Peyer's patch (tissue), 4 donors: ENCODE results near the gene GOLGA6L7. TPM values are rescaled to one million over a fixed set of nuclear protein-coding genes. Genes with fewer than 3 reads are reported as not detected.
"Not testable (repeated sequence)": the region's sequence is repeated elsewhere in the genome, so short reads cannot be mapped to it uniquely, and the experiment has no call there.

Experiments used
- DNase-seq, 3 donors: peaks; one replicate each; pipeline ENCODE4 v3.0.0-alpha.2; 2017 to 2019
- H3K27ac ChIP-seq, 4 donors: fragments of 200-600 bp; sonication (generic); one replicate each; pipeline ENCODE4 v1.5.1; 2016 to 2019
- H3K27me3 ChIP-seq, 2 donors: fragments of 200-600 bp; sonication (generic); one replicate each; pipeline ENCODE4 v1.5.1; 2019
- H3K36me3 ChIP-seq, 3 donors: fragments of 200-600 bp; sonication (generic); one replicate each; pipeline ENCODE4 v1.5.1; 2016 to 2019
- H3K4me1 ChIP-seq, 4 donors: fragments of 200-600 bp; sonication (generic); one replicate each; pipeline ENCODE4 v1.5.1; 2016 to 2019
- H3K4me3 ChIP-seq, 4 donors: fragments of 200-600 bp; sonication (generic); 1 replicate in 3 of 4; 2 replicates in 1 of 4; pipeline ENCODE4 v1.5.1; 2016 to 2019; ENCODE audit warnings: mild to moderate bottlenecking in 1 of 4
- H3K9me3 ChIP-seq, 4 donors: fragments of 200-600 bp; sonication (generic); one replicate each; pipeline ENCODE4 v1.5.1; 2016 to 2019; ENCODE audit warnings: mild to moderate bottlenecking in 1 of 4
- POLR2A ChIP-seq, 2 donors: fragments of 450-650 bp; IDR thresholded peaks; one replicate each; pipeline ENCODE4 v1.5.1; 2017; ENCODE audit warnings: antibody characterized with exemption in 2 of 2, mild to moderate bottlenecking in 2 of 2, moderate library complexity in 2 of 2
- total RNA-seq, 4 donors: library from RNA; depleted of rRNA; stranded (reverse); fragments of >200 nt; gene quantifications; one replicate each; pipeline ENCODE4 v1.1.0, GENCODE V29; 2016
- TF ChIP-seq, protein P1 (sequence below), 6 experiments: fragments of 450-650 bp in 4 of 6; fragments of 200-600 bp in 2 of 6; sonication (generic) in 1 of 6; IDR thresholded peaks; one replicate each; pipeline ENCODE4 v1.5.1; 2017 to 2019; ENCODE audit warnings: antibody characterized with exemption in 6 of 6, mild to moderate bottlenecking in 3 of 6, moderate library complexity in 1 of 6

GOLGA6L7 gene
- total RNA-seq, 4 donors from 2014 or later = not detected

DNA sequence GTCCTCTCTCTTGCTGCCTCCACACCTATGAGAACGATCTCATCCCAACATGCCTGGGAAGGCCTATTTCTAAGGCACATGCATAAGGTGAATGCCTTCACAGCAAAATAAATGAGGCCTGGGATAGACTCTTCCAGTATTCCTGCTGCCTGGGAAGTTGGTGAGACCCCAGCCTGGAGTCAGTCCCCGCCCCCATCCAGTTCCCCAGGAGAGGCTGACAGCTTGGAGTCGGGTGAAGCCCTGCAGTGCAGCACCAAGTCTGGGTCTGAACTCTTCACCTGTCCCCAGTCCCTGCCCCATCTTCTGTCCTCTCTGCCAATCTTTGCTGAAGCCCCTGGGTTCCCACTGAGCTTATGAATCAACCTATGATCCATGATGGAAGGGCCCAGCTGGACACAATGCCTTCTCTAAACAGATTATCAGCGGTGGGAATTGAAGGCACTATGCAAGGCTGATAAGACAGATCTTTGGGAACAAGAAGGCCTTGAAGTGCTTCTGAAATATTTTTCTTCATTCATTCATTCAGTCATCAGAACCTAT, 27.1 kb upstream of the GOLGA6L7 start:
- no peak for DNase-seq
- Histone ChIP-seq H3K4me3 (no peak overlapping the region), H3K27ac (no peak overlapping the region), H3K36me3 (no peaks in the 10 kb centered on the region), H3K9me3 (no peaks in the 10 kb centered on the region), H3K27me3 (no peaks in the 10 kb centered on the region), H3K4me1 (no peaks in the 10 kb centered on the region)
- TF ChIP-seq, protein P1, sequence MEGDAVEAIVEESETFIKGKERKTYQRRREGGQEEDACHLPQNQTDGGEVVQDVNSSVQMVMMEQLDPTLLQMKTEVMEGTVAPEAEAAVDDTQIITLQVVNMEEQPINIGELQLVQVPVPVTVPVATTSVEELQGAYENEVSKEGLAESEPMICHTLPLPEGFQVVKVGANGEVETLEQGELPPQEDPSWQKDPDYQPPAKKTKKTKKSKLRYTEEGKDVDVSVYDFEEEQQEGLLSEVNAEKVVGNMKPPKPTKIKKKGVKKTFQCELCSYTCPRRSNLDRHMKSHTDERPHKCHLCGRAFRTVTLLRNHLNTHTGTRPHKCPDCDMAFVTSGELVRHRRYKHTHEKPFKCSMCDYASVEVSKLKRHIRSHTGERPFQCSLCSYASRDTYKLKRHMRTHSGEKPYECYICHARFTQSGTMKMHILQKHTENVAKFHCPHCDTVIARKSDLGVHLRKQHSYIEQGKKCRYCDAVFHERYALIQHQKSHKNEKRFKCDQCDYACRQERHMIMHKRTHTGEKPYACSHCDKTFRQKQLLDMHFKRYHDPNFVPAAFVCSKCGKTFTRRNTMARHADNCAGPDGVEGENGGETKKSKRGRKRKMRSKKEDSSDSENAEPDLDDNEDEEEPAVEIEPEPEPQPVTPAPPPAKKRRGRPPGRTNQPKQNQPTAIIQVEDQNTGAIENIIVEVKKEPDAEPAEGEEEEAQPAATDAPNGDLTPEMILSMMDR (IDR thresholded peaks at IDR 0.05) = no peak
- TF ChIP-seq POLR2A (IDR thresholded peaks at IDR 0.05) = no peak

DNA sequence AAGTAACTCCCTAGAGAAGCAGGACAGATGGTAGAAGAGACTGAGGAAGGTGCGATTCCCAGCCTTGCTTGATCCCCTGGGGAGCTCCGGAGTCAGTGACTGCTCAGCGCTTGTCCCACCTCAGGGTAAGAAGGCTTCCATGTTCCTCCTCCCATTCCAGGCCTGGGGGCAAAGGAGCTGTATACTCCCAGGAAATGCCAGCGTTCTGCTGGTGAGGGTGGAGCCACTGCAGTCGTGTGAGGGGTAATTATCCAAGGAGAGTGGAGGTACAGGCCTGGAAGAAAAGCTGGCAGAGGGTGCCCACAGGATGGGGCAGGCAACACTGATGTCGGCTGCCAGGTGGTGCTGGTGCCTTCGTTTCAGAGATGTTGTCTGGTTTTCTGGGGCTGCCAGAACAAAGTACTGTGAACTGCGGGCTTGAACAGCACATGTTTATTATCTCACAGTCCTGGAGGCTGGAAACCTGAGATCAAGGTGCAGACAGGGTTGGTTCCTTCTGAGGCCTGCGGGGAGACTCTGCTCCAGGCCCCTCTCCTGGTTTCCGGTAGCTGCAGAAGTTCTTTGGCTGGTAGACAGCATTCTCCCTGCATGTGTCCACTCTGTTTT, 25.2 kb upstream of the GOLGA6L7 start:
- Histone ChIP-seq H3K4me1 (no peaks in the 10 kb centered on the region), H3K9me3 (no peaks in the 10 kb centered on the region), H3K4me3 (no peak overlapping the region), H3K27me3 (no peaks in the 10 kb centered on the region), H3K36me3 (no peaks in the 10 kb centered on the region), H3K27ac (no peak overlapping the region)
- TF ChIP-seq POLR2A (IDR thresholded peaks at IDR 0.05) = no peak
- DNase-seq = no peak

DNA sequence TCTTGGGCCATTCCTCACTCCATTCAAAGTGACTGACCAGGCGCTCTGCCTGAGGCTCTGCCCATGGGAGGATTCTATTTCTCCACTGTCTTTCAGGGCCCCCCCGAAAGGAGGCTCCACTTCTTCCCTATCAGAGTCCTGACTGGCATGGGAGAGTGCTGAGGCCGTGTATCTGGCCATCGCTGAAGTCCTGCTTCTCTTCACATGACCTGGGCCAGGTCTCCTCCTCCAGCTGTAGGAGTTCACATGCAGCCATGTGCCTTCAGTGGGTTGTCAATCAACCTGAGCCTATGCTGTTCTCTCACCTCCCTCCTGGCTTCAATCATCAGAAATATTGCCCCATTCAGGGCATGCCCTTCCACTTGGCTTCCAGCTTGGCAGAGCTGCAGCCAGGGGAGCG, 24.6 kb upstream of the GOLGA6L7 start:
- Histone ChIP-seq H3K4me3 (no peak overlapping the region), H3K9me3 (no peaks in the 10 kb centered on the region), H3K4me1 (no peaks in the 10 kb centered on the region), H3K36me3 (no peaks in the 10 kb centered on the region), H3K27ac (no peak overlapping the region), H3K27me3 (no peaks in the 10 kb centered on the region)
- DNase-seq = no peak
- TF ChIP-seq, protein P1 (IDR thresholded peaks at IDR 0.05) = no peak
- no peak for TF ChIP-seq POLR2A (IDR thresholded peaks at IDR 0.05)

DNA sequence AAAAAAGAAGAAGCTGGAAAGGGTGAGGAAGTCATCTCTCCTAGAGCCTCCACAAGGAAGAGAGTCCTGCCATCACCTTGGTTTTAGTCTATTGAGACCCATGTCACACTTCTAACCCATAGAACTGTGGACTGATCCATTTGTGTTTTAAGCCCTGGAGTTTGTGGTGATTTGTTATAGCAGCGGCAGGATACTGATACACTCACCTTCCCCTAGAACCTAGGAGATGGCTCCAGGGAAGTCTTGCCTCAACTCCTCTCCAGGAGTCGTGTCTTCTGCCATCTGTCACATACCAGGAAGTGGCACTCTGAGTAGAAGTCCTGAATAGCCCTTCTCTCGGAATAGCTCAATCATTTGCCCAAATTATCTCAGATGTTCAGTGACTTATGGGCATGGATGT, 22.7 kb upstream of the GOLGA6L7 start:
- Histone ChIP-seq H3K27me3 (no peaks in the 10 kb centered on the region), H3K4me1 (no peaks in the 10 kb centered on the region), H3K9me3 (no peaks in the 10 kb centered on the region), H3K27ac (no peak overlapping the region), H3K4me3 (no peak overlapping the region), H3K36me3 (no peaks in the 10 kb centered on the region)
- DNase-seq = no peak
- no peak for TF ChIP-seq POLR2A (IDR thresholded peaks at IDR 0.05)
- TF ChIP-seq, protein P1 (IDR thresholded peaks at IDR 0.05) = no peak

DNA sequence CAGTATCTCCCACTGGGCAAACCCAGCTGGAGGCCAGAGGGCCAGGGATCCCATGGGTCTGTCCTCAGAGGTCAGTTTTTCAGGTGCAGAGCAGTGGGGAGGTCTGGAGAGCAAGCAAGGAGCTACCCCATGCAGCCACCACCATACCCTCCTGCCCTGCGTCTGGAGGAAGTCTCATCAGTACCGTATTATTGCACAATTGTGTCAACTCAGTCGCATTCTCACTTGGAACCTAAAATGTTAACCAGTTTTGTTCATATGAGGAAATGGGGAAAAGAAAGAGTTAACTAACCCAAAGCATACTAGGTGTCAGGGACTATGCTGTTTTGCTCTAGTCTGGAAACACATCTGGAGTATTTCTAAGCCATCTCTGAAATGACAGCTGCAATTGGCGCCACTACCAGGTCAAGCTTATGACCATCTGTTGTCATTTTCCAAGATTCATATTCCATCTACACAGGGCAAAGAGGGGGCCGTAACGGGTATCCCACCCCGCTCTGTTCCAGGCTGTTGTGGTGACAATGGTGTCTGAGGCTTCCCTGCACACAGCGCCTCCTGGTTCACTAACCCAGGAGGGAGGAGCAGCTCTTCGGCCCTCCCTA, 20.4 kb upstream of the GOLGA6L7 start:
- no peak for DNase-seq
- TF ChIP-seq POLR2A (IDR thresholded peaks at IDR 0.05) = no peak
- TF ChIP-seq, protein P1 (IDR thresholded peaks at IDR 0.05) = no peak
- no peaks in the 10 kb centered on the region for H3K36me3 ChIP-seq
- no peak overlapping the region for H3K27ac ChIP-seq
- no peaks in the 10 kb centered on the region for H3K4me1 ChIP-seq
- no peaks in the 10 kb centered on the region for H3K9me3 ChIP-seq
- no peaks in the 10 kb centered on the region for H3K27me3 ChIP-seq
- H3K4me3 ChIP-seq = no peak overlapping the region

DNA sequence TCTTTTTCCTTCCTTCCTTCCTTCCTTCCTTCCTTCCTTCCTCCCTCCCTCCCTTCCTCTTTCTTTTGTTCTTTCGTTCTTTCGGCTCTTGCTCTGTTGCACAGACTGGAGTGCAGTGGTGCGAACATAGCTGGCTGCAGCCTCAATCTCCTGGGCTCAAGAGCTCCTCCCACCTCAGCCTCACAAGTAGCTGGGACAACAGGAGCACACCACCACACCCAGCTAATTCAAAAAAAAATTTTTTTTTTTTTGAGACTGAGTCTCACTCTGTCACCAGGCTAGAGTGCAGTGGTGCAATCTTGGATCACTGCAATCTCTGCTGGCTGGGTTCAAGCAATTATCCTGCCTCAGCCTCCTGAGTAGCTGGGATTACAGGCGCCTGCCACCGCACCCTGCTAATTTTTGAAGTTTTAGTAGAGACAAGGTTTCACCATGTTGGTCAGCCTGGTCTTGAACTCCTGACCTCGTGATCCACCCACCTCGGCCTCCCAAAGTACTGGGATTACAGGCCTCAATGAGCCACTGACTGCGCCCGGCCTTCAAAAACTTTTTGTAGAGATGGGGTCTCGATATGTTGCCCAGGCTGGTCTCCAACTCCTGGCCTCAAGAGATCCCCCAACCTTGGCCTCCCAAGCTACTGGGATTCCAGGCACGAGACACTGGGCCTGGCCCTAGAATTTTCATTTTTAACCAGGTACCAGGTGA, 13.3 kb upstream of the GOLGA6L7 start:
- H3K27ac ChIP-seq, H3K36me3 ChIP-seq, H3K27me3 ChIP-seq, DNase-seq, H3K4me3 ChIP-seq, H3K4me1 ChIP-seq, H3K9me3 ChIP-seq: not testable (repeated sequence)
